HepG2 (cell line): ENCODE data around the gene TOP2A. TPM values are rescaled to one million over a fixed set of nuclear protein-coding genes. Genes with fewer than 3 reads are reported as not detected.

Experiments used
- AGO2 ChIP-seq: fragments of 200-400 bp; formaldehyde crosslinking; optimal IDR thresholded peaks from 2 replicates; pipeline ENCODE3; 2017; ENCODE audit warnings: mild to moderate bottlenecking, low read depth, low read length, moderate library complexity
- BHLHE40 ChIP-seq: IDR thresholded peaks from 2 replicates; pipeline ENCODE4 v1.6.1; 2011; ENCODE audit warnings: low read length, improper control_type of control experiment
- BORCS8-MEF2B ChIP-seq: sonication (generic); formaldehyde crosslinking; IDR thresholded peaks from 2 replicates; pipeline ENCODE4 v1.8.0; 2022; ENCODE audit warnings: mild to moderate bottlenecking, missing genetic modification reagents
- EEA1 ChIP-seq: sonication (generic); formaldehyde crosslinking; IDR thresholded peaks from 2 replicates; pipeline ENCODE4 v1.5.1; 2020; ENCODE audit warnings: mild to moderate bottlenecking, missing genetic modification reagents, borderline replicate concordance
- FOXP1 ChIP-seq, 2 experiments: fragments of 450-650 bp in 1 of 2; IDR thresholded peaks; 2 replicates each; pipeline ENCODE4 v1.6.1; 2017 to 2018; ENCODE audit warnings: antibody characterized with exemption in 1 of 2
- KMT2B ChIP-seq: IDR thresholded peaks from 2 replicates; pipeline ENCODE4 v1.6.1; 2016; ENCODE audit warnings: missing genetic modification reagents, missing compliant biosample characterization
- MZF1 ChIP-seq: sonication (generic); formaldehyde crosslinking; IDR thresholded peaks from 2 replicates; pipeline ENCODE4 v1.8.1; 2023; ENCODE audit warnings: mild to moderate bottlenecking, missing genetic modification reagents, borderline replicate concordance
- PAX8 ChIP-seq: sonication (generic); formaldehyde crosslinking; IDR thresholded peaks from 2 replicates; pipeline ENCODE4 v1.8.0; 2022; ENCODE audit warnings: mild to moderate bottlenecking, missing genetic modification reagents, borderline replicate concordance
- SCMH1 ChIP-seq: sonication (generic); formaldehyde crosslinking; IDR thresholded peaks from 2 replicates; pipeline ENCODE4 v1.9.0; 2021; ENCODE audit warnings: missing genetic modification reagents, mild to moderate bottlenecking, borderline replicate concordance
- SNAI1 ChIP-seq: sonication (generic); formaldehyde crosslinking; IDR thresholded peaks from 2 replicates; pipeline ENCODE4 v1.5.0; 2020; ENCODE audit warnings: mild to moderate bottlenecking, missing genetic modification reagents, borderline replicate concordance
- SOX6 ChIP-seq, 2 experiments: fragments of 450-650 bp in 1 of 2; sonication (generic) in 1 of 2; formaldehyde crosslinking in 1 of 2; IDR thresholded peaks; 2 replicates each; pipeline versions ENCODE4 v1.4.0 to v1.6.1; 2017 to 2020; ENCODE audit warnings: antibody characterized with exemption in 1 of 2, mild to moderate bottlenecking in 1 of 2, missing genetic modification reagents in 1 of 2
- TGIF2 ChIP-seq: IDR thresholded peaks from 2 replicates; pipeline ENCODE4 v1.6.1; 2016; ENCODE audit warnings: control low read depth, missing compliant biosample characterization
- ZNF33A ChIP-seq: sonication (generic); formaldehyde crosslinking; IDR thresholded peaks from 2 replicates; pipeline ENCODE4 v1.5.1; 2020; ENCODE audit warnings: missing genetic modification reagents, mild to moderate bottlenecking, moderate library complexity, borderline replicate concordance
- ZNF430 ChIP-seq: sonication (generic); formaldehyde crosslinking; IDR thresholded peaks from 2 replicates; pipeline ENCODE4 v1.9.0; 2021; ENCODE audit warnings: mild to moderate bottlenecking, missing genetic modification reagents
- ZNF589 ChIP-seq: sonication (generic); formaldehyde crosslinking; conservative IDR thresholded peaks from 2 replicates; pipeline ENCODE4 v1.8.0; 2022; ENCODE audit warnings: mild to moderate bottlenecking, moderate library complexity, missing genetic modification reagents
- ZNF75D ChIP-seq: sonication (generic); formaldehyde crosslinking; IDR thresholded peaks from 2 replicates; pipeline ENCODE4 v1.8.1; 2023; ENCODE audit warnings: missing genetic modification reagents, mild to moderate bottlenecking, borderline replicate concordance
- polyA plus RNA-seq, 8 experiments: library from polyadenylated mRNA; depleted of rRNA in 3 of 8; stranded (reverse) in 7 of 8; unstranded in 1 of 8; fragments of >200 nt; fragmentation: Illumina TruSeq in 4 of 8; extraction: Trizol in 4 of 8; gene quantifications; 2 replicates each; pipeline versions ENCODE4 v1.2.1 to v1.2.3, GENCODE V29; 2011 to 2016; ENCODE audit warnings: low read depth in 4 of 8, missing spikeins in 1 of 8, mixed read lengths in 1 of 8; ENCODE audit not compliant: insufficient read depth in 1 of 8
- total RNA-seq, 5 experiments: library from RNA; depleted of rRNA; stranded (reverse); fragments of >200 nt; fragmentation: Illumina TruSeq; extraction: Trizol; gene quantifications; 2 replicates each; pipeline ENCODE4 v1.2.3, GENCODE V29; 2016; ENCODE audit warnings: low read depth in 1 of 5
- TF ChIP-seq, protein P1 (sequence below): sonication (generic); formaldehyde crosslinking; IDR thresholded peaks from 2 replicates; pipeline ENCODE4 v1.5.1; 2020; ENCODE audit warnings: missing genetic modification reagents, mild to moderate bottlenecking, borderline replicate concordance
- TF ChIP-seq, protein P2 (sequence below): sonication (generic); formaldehyde crosslinking; IDR thresholded peaks from 2 replicates; pipeline ENCODE4 v1.4.0; 2020; ENCODE audit warnings: missing genetic modification reagents, borderline replicate concordance
- TF ChIP-seq, protein P3 (sequence below): sonication (generic); formaldehyde crosslinking; IDR thresholded peaks from 2 replicates; pipeline ENCODE4 v1.5.0; 2020; ENCODE audit warnings: mild to moderate bottlenecking, missing genetic modification reagents
- TF ChIP-seq, protein P4 (sequence below): sonication (generic); formaldehyde crosslinking; IDR thresholded peaks from 2 replicates; pipeline ENCODE4 v1.4.0; 2020; ENCODE audit warnings: mild to moderate bottlenecking, missing genetic modification reagents
- TF ChIP-seq, protein P5 (sequence below): sonication (generic); formaldehyde crosslinking; IDR thresholded peaks from 2 replicates; pipeline ENCODE4 v1.4.0; 2020; ENCODE audit warnings: missing genetic modification reagents, mild to moderate bottlenecking, borderline replicate concordance

The TOP2A gene
- total and polyA plus RNA-seq, 2 of the 13 experiments (the other 11 are each of a cell fraction or from before 2014, with no cell fraction given): 108 to 327 TPM

DNA sequence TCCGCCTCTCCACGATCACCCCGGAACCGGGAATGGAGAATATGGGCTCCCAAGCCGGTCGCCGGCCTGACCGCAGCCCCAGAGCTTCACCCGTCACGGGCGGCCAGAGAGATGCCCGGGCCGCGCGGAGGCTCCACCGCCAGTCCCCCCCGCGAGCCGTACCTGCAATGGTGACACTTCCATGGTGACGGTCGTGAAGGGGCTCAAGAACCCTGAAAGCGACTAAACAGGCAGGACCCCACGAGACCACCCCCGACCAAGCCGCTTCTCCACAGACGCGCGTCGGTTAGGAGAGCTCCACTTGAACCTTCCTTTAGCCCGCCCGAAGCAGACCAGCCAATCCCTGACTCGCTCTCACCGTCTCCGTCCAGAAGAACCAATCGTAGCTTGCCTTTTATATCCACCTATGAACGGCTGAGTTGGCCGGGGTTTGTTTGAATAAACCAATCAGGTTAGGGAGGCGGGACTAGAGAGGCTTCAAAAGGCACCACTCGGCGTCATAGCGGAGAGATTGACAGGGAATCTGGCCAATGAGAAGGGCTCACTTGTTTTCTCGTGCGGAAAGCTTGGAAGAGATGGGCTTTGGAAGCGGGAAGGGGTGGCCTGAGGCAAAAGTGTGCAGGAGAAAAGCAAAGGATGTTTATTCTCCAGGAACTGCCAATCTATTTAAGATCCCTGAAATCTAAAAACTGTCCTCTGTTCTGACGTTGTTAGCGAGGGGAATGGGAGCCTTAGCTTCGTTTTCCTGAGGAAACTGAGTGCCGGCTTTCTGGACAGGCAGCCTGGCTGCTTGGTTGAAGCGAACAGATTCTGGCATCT is at the start of gene TOP2A (continued):
- peak; percentile 38; the same call in 1 of the 2 replicates for TF ChIP-seq ZNF430 (CRISPR knock-in tag)
- peak; percentile 93; the same call in 1 of the 2 replicates for TF ChIP-seq TGIF2 (CRISPR knock-in tag)
- TF ChIP-seq KMT2B (CRISPR knock-in tag): peak; percentile 16; the same call in 1 of the 2 replicates
- TF ChIP-seq SOX6 (IDR thresholded peaks at IDR 0.05): no peak
- no peak for TF ChIP-seq SOX6 (CRISPR knock-in tag; IDR thresholded peaks at IDR 0.05)
- TF ChIP-seq, protein P1, sequence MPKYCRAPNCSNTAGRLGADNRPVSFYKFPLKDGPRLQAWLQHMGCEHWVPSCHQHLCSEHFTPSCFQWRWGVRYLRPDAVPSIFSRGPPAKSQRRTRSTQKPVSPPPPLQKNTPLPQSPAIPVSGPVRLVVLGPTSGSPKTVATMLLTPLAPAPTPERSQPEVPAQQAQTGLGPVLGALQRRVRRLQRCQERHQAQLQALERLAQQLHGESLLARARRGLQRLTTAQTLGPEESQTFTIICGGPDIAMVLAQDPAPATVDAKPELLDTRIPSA: no peak
- TF ChIP-seq, protein P2, sequence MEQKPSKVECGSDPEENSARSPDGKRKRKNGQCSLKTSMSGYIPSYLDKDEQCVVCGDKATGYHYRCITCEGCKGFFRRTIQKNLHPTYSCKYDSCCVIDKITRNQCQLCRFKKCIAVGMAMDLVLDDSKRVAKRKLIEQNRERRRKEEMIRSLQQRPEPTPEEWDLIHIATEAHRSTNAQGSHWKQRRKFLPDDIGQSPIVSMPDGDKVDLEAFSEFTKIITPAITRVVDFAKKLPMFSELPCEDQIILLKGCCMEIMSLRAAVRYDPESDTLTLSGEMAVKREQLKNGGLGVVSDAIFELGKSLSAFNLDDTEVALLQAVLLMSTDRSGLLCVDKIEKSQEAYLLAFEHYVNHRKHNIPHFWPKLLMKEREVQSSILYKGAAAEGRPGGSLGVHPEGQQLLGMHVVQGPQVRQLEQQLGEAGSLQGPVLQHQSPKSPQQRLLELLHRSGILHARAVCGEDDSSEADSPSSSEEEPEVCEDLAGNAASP (CRISPR knock-in tag): peak; percentile 38
- TF ChIP-seq ZNF75D (CRISPR knock-in tag): no peak
- TF ChIP-seq ZNF33A (CRISPR knock-in tag): no peak
- no peak for TF ChIP-seq PAX8 (CRISPR knock-in tag)
- TF ChIP-seq EEA1 (CRISPR knock-in tag): peak; percentile 63; the same call in 1 of the 2 replicates
- peak; percentile 88 for TF ChIP-seq ZNF589
- TF ChIP-seq FOXP1 (IDR thresholded peaks at IDR 0.05): no peak
- no peak for TF ChIP-seq FOXP1 (CRISPR knock-in tag; IDR thresholded peaks at IDR 0.05)
- no peak for TF ChIP-seq SCMH1
- TF ChIP-seq MZF1 (CRISPR knock-in tag): no peak
- TF ChIP-seq, protein P3, sequence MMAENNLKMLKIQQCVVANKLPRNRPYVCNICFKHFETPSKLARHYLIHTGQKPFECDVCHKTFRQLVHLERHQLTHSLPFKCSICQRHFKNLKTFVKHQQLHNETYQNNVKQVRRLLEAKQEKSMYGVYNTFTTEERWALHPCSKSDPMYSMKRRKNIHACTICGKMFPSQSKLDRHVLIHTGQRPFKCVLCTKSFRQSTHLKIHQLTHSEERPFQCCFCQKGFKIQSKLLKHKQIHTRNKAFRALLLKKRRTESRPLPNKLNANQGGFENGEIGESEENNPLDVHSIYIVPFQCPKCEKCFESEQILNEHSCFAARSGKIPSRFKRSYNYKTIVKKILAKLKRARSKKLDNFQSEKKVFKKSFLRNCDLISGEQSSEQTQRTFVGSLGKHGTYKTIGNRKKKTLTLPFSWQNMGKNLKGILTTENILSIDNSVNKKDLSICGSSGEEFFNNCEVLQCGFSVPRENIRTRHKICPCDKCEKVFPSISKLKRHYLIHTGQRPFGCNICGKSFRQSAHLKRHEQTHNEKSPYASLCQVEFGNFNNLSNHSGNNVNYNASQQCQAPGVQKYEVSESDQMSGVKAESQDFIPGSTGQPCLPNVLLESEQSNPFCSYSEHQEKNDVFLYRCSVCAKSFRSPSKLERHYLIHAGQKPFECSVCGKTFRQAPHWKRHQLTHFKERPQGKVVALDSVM (CRISPR knock-in tag): no peak
- TF ChIP-seq BHLHE40: peak; percentile 56
- TF ChIP-seq AGO2: peak; percentile 79
- TF ChIP-seq SNAI1 (CRISPR knock-in tag): no peak
- TF ChIP-seq, protein P4, sequence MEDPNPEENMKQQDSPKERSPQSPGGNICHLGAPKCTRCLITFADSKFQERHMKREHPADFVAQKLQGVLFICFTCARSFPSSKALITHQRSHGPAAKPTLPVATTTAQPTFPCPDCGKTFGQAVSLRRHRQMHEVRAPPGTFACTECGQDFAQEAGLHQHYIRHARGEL (CRISPR knock-in tag): no peak
- TF ChIP-seq, protein P5, sequence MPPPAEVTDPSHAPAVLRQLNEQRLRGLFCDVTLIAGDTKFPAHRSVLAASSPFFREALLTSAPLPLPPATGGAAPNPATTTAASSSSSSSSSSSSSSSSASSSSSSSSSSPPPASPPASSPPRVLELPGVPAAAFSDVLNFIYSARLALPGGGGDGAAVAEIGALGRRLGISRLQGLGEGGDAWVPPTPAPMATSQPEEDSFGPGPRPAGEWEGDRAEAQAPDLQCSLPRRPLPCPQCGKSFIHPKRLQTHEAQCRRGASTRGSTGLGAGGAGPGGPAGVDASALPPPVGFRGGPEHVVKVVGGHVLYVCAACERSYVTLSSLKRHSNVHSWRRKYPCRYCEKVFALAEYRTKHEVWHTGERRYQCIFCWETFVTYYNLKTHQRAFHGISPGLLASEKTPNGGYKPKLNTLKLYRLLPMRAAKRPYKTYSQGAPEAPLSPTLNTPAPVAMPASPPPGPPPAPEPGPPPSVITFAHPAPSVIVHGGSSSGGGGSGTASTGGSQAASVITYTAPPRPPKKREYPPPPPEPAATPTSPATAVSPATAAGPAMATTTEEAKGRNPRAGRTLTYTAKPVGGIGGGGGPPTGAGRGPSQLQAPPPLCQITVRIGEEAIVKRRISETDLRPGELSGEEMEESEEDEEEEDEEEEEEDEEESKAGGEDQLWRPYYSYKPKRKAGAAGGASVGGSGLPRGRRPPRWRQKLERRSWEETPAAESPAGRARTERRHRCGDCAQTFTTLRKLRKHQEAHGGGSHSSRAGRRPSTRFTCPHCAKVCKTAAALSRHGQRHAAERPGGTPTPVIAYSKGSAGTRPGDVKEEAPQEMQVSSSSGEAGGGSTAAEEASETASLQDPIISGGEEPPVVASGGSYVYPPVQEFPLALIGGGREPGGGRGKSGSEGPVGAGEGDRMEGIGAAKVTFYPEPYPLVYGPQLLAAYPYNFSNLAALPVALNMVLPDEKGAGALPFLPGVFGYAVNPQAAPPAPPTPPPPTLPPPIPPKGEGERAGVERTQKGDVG (CRISPR knock-in tag): no peak
- peak; percentile 98 for TF ChIP-seq BORCS8-MEF2B (CRISPR knock-in tag)
